GM18909 (cell line): ENCODE results near the gene TNNC1.

Source experiments
- ATAC-seq: cut with Tn5 transposase; IDR thresholded peaks from one replicate; pipeline ENCODE4 v1.9.1; 2021; ENCODE audit warnings: mild to moderate bottlenecking; ENCODE audit not compliant: unreplicated experiment, poor library complexity

Gene TNNC1

DNA sequence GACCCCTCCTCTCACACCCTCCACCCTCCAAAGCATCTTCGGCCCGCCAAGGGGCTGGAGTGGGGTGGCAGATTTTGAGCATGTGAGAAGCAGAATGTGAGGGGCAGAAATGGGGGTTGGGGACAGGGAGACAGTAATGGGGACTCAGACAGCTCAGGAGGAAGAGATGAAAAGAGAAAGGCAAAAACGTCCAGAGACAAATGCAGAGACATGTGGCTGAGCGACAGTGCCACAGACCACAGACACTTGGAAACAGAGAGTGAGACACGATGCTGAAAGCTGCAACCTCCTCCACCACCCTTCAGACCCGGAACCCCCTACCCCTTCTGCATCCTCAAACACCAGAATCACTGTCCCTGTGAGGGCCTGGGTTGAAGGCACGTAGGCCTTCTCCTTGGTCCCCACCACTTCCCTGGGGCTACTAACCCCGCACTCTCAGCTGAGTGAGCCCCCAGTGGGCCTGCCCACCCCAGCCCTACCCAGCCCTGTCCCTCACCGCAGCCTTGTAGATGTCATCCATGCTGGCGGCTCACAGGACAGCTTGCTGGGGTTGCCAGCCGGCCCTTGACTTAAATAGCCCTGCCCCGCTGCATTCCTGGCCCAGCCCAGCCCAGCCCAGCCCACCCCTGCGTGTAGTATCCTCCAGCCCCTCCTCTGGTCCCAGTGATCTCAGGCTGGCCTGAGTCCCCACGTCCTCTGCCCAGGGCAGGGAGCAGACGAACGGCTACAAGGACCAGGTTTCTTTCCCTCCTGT, at the start of gene TNNC1:
Gene TNNC1, minus strand, starts transcription at position 546 of the 754 bp plus-strand sequence. Its CDS starts 26 bp downstream, at position 520.
- ATAC-seq, result no peak

DNA sequence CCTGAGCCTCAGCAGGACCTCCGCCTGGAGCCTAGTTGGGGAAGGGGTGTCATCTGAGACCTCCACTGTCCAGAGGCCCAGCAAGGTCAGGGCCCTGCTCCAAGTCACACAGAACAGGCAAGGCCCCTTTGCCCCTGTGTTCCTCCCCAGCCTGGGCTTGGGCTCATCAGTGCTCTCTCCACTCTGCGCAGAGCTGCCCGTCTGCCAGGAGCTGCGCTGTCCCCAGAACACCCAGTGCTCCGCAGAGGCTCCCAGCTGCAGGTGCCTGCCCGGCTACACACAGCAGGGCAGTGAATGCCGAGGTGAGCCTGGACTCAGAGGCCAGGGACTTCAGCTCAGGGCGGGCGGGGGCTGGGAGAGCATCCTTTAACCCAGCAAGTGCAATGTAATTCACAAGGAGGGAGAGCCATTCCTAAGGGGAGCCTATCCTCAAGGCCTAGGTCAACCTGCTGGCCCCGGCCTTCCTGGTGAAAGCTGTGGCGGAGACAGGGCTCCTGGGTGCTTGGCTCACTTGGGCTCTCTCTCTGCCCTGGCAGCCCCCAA, 49.0 kb upstream of the TNNC1 start:
- ATAC-seq, result no peak

DNA sequence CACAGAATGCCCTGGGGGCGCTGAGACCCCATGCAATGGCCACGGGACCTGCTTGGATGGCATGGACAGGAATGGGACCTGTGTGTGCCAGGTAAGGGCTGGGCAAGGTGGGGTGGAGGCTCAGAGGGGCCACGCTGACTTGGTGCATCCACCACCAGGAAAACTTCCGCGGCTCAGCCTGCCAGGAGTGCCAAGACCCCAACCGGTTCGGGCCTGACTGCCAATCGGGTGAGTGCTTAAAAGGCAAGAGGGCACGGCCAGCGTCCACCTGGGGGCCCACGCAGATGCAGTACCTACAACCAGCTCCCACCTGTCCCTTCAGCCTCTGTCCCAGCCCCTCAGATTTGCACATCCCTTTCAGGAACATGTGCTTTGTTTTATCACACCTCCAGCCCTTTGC, 48.2 kb upstream of the TNNC1 start:
- no peak for ATAC-seq

DNA sequence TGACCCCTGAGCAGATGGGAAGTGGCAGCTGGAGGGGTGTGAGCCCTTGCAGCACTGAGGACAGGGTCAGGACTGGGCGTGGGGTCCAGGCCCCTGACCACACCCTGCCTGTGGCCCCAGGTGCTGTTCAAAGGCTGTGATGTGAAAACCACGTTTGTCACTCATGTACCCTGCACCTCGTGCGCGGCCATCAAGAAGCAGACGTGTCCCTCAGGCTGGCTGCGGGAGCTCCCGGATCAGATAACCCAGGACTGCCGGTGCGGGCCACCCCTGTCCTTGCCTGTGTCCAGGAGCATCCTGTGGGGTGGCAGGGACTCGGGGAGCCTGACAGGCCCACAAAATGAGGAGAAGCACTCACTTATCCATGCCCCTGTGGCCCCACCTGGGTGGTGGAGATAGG, 47.2 kb upstream of the TNNC1 start:
- ATAC-seq, result no peak

DNA sequence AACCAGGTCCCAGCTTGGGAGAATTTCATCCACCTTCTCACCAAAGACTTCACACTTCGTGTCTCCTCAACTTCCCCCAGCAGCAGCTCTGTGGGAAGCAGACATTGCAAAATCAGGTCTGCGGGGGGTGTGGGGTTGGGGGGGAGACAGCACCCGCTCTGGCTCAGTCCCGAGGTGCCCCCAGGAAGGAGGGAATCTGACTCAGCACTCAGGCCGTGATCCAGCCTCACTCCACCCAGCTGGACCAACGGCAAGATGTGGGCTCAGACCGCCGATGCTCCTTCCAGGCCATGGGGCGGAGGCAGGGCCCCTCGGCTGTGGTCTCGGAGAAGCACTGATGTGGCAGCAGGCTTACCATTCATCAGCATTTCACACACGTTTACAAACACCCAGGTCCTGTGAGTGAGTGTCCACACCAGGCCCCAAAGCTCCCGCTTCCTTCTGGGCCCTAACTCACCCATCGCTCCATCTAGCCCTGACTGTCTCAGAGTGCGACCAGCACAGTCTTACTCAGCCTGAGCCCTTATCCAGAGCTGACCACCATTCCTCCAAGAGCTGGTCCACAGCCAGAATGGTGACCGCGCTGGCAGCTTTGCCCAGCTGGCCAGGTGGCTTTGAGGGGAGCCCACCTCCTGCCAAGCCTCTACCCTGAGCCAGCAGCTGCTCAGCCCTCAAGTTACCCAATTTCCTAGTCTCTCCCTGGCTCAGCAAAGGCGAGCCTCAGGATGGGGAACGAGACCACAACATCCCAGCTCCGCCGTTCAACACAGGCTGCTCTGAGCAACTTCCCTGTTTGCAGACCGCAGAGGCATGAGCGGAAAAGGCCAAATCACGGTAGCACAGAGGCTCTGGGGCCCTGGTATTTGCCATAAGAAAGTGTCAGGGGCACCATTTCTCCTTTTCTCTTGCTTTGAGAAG, 44.6 kb upstream of the TNNC1 start:
- ATAC-seq, result no peak

DNA sequence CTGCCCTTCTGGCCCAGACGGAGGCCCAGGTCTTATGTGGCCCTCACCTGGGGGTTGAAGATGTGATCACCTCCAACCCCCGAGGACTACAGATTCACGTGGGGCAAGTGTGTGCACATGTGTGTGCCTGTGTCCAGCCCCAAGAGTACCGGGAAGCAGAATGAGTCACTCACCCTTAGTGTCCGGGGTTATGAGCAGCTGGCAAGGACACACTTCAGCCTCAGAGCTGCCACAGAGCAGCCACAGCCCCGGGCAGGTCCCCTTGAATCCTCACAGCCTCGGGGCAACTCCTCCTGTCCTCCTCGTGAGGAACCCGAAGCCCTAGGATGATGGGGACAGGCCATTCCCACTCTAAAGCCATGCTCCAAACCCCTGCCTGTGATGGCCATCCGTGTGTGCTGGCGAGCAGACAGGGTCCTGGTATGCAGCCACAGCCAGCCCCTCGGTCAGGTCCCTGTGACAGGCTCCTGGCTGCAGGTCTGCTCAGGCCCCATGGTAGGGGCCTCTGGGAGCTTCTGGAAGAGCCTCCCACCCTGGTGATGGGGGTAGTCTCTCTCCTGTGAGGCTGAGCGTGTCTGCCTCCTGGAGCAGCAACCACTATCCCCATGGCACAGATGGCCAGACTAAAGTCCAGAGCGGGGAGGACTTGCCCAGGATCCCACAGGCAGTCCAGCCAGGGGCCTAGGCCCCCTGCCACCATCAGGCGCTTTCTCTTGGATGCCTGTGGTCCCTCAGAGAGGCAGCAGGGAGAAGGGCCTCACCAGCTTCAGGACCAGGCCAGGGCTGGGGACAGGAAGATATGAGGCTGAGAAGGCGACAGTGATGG, 42.1 kb upstream of the TNNC1 start:
- no peak for ATAC-seq

DNA sequence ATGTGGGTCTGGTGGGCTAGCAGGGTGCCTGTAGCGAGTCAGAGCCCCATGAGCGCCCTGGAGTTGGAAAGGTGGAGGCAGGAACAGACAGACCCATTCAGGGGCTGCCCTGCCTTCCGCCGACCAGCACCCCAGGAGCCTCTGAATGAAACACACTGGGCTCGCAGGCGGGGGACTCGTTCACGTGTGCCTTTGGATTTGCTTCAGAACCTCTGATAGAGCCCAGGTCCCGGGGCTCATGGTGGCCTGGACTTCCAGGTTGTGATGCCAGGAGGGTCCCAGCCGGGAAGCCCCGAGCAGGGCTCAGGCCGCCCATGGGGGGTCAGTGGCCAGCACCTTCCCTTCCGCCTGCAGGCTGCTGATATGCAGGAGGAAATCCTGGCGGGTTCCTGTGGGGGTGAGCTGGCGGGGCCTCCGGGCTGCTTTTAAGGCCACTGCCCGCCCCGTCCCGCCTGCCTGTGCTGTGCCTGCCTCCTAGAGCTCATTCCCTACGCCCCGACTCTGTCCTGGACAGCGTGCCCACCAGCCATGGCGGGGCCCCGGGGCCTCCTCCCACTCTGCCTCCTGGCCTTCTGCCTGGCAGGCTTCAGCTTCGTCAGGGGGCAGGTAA, 41.1 kb upstream of the TNNC1 start, which contains the start of gene STAB1:
Gene STAB1, plus strand, starts transcription at position 453 of the 610 bp plus-strand sequence. Its CDS starts 76 bp downstream, at position 529.
- no peak for ATAC-seq

DNA sequence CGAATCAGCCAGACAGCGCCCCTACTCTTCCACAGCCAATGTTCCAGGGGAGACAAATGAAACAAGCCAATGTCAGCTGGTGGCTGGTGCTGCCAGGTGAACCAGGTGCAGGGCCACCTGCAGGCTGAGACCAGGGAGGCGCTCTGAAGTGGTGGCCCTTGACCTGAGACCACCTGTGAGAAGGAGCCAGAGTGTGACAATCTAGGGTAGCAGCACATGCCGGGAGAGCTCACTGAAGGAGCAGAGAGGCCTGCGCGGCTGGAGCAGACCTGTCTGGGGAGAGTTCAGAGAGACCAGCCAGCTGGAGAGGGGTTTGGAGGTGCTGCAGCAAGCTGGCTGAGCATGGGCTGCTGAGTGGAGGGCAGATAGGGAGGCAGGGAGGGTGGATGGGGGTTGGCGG, 40.6 kb upstream of the TNNC1 start:
- no peak for ATAC-seq

DNA sequence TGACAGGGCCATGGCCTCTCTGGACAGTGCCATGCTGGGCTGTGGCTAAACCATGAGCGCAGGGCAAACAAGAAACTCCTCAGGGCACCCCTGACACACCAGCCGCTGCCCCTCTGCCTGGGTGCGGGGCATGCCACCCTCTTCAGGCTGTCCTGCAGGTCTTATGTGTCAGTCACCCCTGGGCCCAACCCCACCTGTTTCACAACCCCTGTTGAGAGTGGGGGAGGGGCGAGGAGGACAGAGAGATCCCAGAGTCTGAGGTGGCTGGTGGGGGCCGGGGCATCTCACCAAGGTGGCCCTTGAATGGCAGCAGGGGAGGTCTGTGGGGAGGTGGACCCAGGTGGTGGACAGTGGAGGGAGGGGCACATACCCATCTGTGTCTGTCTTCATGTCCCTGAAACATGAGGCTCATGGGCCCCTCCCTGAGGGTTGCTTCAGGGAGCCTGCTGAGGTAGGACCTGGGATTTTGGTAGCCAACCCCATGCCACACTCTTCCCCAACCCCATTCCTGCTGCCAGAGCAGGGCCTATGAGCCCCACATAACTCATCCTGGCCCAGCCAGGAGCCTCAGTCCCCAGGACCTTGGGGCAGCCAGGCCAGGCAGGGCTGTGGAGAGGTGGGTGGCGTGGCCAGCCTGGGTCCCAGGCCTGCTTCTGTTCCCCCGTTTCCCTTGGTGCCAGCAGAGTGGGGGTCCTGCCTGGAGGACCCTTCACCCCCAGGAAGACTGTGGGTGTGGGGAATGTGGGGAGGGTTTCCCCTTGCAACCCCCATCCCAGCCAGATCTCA, 39.6 kb upstream of the TNNC1 start:
- no peak for ATAC-seq

DNA sequence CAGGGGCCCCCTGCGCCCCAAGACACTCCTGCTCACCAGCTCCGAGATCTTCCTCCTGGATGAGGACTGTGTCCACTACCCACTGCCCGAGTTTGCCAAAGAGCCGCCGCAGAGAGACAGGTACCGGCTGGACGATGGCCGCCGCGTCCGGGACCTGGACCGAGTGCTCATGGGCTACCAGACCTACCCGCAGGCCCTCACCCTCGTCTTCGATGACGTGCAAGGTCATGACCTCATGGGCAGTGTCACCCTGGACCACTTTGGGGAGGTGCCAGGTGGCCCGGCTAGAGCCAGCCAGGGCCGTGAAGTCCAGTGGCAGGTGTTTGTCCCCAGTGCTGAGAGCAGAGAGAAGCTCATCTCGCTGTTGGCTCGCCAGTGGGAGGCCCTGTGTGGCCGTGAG, 38.2 kb upstream of the TNNC1 start:
- ATAC-seq, result no peak

DNA sequence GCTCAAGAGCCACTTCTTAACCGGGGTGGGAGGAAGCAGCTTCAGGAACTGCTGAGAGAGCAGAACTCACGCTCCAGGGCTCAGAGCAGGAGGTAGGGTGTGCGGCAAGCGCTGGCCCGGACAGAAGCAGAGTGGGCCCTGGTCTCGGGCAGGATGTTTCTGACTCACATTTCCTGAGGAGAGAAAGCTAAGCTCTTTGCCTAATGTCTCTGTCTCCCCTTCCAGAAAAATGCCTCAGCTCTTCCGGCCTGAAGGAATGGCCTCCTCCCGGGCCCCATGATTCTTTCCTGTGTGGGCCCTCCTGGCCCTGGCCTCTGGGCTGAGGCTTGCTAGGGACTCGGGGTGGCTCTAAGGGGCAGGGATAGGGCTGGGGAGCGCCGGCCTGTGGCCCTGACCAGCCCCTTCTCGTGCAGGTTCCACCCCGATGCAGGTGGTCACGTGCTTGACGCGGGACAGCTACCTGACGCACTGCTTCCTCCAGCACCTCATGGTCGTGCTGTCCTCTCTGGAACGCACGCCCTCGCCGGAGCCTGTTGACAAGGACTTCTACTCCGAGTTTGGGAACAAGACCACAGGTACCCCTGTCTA, 37.2 kb upstream of the TNNC1 start:
- no peak for ATAC-seq

DNA sequence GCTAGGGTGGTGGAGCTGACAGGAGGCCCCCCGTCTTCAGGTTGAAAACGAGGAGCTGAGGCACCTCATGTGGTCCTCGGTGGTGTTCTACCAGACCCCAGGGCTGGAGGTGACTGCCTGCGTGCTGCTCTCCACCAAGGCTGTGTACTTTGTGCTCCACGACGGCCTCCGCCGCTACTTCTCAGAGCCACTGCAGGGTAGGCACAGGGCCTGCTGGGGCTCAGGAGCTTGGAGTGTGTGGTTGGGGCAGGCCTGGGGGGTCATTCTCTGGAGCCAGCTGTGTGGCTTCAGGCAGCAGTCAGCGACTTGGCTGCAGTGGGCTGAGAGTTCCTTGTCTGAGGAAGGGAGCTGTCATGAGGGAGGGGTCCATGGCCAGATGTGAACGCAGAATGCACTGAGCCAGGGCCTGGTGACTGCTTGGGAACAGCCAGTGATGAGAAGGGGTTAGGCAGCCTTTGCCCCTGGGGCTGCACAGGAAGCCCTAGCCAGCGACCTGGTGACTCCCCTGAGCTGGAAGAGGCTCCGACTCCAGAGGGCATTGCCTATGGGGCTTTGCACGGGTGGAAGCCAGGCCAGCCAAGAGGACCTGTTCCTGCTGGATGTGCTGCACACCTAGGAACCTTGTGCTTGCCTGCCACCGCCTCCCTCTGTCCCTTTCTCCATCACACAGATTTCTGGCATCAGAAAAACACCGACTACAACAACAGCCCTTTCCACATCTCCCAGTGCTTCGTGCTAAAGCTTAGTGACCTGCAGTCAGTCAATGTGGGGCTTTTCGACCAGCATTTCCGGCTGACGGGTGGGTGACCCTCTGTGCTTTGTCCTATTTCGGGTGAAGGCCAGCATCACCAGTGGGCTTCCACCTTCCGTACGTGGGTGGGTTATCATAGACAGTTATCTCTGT, 36.4 kb upstream of the TNNC1 start:
- ATAC-seq, result no peak

DNA sequence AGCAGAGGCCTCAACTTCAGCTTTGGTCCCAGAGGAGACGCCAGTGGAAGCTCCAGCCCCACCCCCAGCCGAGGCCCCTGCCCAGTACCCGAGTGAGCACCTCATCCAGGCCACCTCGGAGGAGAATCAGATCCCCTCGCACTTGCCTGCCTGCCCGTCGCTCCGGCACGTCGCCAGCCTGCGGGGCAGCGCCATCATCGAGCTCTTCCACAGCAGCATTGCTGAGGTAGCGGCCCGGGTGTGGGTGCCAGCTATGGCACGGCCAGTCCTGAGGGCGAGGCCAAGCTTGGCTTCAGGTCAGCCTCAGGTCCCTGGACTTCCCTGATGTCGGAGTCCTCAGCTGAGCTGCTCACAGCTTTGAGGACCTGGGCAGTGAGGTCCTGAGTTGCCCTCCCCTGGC, 35.6 kb upstream of the TNNC1 start:
- ATAC-seq, result no peak

DNA sequence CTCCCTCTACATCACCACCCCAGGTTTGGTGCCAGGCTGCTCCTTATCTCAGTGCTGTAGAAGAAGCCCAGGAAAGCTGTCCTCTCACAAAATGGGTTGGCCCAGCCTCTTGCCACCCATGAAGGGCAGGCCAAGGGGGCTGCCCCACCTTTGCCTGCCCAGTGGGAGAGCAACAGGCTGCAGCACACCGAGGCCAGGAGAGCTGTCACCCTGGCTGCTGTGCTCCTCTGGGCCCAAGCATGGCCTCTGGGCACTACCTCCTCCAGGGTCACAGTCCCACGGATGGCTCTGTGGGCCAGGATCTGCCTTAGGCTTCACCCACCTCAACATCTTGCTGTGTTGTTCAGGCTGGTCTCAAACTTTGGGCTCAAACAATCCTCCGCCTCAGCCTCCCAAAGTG, 34.9 kb upstream of the TNNC1 start:
- ATAC-seq, result no peak

DNA sequence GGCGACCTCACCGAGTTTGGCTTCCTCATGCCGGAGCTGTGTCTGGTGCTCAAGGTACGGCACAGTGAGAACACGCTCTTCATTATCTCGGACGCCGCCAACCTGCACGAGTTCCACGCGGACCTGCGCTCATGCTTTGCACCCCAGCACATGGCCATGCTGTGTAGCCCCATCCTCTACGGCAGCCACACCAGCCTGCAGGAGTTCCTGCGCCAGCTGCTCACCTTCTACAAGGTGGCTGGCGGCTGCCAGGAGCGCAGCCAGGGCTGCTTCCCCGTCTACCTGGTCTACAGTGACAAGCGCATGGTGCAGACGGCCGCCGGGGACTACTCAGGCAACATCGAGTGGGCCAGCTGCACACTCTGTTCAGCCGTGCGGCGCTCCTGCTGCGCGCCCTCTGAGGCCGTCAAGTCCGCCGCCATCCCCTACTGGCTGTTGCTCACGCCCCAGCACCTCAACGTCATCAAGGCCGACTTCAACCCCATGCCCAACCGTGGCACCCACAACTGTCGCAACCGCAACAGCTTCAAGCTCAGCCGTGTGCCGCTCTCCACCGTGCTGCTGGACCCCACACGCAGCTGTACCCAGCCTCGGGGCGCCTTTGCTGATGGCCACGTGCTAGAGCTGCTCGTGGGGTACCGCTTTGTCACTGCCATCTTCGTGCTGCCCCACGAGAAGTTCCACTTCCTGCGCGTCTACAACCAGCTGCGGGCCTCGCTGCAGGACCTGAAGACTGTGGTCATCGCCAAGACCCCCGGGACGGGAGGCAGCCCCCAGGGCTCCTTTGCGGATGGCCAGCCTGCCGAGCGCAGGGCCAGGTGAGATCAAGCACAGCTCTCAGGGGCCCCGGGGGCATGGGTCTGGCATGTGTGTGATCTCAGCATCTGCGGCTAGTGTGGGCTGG, 34.2 kb upstream of the TNNC1 start:
- no peak for ATAC-seq

DNA sequence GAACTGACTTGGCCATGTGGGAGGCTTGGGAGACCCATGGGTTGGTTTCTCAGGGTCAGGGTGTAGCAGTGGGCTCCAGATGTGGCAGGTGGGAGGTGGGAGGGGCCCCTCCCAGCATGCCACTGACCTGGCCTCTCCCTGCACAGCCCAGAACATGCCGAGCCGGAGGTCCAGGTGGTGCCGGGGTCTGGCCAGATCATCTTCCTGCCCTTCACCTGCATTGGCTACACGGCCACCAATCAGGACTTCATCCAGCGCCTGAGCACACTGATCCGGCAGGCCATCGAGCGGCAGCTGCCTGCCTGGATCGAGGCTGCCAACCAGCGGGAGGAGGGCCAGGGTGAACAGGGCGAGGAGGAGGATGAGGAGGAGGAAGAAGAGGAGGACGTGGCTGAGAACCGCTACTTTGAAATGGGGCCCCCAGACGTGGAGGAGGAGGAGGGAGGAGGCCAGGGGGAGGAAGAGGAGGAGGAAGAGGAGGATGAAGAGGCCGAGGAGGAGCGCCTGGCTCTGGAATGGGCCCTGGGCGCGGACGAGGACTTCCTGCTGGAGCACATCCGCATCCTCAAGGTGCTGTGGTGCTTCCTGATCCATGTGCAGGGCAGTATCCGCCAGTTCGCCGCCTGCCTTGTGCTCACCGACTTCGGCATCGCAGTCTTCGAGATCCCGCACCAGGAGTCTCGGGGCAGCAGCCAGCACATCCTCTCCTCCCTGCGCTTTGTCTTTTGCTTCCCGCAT, 33.4 kb upstream of the TNNC1 start:
- no peak for ATAC-seq
